Fibroblast of pulmonary artery (primary cell): ENCODE data around the gene TAPBPL.
A peak's percentile ranks its signal among the peaks of the same experiment; 100 is the strongest.

Experiments
- DNase-seq: peaks from one replicate; pipeline ENCODE4 v3.0.0-alpha.2; 2010; ENCODE audit warnings: low read depth
- H3K4me3 ChIP-seq: replicated peaks from 2 replicates; pipeline ENCODE4 v1.5.1; 2011; ENCODE audit warnings: low read depth, mild to moderate bottlenecking, control low read depth, low read length, moderate library complexity
- TF ChIP-seq, protein P1 (sequence below): IDR thresholded peaks from 2 replicates; pipeline ENCODE4 v1.5.1; 2011; ENCODE audit warnings: mild to moderate bottlenecking, control low read depth, low read length, inconsistent platforms; ENCODE audit errors: missing control alignments

TAPBPL gene, protein sequence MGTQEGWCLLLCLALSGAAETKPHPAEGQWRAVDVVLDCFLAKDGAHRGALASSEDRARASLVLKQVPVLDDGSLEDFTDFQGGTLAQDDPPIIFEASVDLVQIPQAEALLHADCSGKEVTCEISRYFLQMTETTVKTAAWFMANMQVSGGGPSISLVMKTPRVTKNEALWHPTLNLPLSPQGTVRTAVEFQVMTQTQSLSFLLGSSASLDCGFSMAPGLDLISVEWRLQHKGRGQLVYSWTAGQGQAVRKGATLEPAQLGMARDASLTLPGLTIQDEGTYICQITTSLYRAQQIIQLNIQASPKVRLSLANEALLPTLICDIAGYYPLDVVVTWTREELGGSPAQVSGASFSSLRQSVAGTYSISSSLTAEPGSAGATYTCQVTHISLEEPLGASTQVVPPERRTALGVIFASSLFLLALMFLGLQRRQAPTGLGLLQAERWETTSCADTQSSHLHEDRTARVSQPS

DNA sequence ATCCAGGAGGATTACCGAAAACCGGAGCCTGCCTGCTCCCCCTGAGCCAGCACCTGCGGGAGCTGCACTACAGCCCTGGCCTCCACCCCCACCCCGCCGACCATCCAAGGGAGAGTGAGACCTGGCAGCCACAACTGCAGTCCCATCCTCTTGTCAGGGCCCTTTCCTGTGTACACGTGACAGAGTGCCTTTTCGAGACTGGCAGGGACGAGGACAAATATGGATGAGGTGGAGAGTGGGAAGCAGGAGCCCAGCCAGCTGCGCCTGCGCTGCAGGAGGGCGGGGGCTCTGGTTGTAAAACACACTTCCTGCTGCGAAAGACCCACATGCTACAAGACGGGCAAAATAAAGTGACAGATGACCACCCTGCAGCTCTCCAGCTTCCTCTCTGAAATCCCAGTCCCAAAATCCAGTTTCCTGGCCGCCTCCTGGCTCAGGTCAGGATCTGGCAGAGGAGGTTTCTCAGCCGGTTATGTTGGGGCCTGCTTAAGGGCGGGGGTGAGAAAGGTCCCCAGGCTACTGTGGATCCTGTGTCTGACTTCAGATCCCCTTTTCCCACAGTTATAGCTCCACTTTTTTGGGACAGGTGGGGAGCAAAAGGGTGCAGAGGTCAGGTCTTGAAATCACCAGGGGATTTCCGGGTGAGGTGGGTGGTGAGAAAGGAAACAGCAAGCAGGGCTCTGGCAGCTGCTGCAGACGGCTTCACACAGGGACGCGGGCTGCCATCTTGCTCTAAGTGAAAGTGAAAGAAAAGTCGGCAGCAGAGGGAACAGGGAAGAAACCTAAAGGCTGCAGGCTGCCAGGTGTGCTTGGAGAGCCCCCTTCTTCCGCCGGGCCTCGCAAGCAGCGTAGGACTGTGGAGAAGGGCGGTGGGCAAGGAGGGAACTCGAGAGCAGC, at the start of gene TAPBPL:
Gene TAPBPL, plus strand, starts transcription at position 695 of the 897 bp plus-strand sequence. CDS start 207 bp downstream, outside the sequence.
- DNase-seq, result peak; percentile 84
- H3K4me3 ChIP-seq, result peak within 1 kb of the TSS; percentile 68
- TF ChIP-seq, protein P1, sequence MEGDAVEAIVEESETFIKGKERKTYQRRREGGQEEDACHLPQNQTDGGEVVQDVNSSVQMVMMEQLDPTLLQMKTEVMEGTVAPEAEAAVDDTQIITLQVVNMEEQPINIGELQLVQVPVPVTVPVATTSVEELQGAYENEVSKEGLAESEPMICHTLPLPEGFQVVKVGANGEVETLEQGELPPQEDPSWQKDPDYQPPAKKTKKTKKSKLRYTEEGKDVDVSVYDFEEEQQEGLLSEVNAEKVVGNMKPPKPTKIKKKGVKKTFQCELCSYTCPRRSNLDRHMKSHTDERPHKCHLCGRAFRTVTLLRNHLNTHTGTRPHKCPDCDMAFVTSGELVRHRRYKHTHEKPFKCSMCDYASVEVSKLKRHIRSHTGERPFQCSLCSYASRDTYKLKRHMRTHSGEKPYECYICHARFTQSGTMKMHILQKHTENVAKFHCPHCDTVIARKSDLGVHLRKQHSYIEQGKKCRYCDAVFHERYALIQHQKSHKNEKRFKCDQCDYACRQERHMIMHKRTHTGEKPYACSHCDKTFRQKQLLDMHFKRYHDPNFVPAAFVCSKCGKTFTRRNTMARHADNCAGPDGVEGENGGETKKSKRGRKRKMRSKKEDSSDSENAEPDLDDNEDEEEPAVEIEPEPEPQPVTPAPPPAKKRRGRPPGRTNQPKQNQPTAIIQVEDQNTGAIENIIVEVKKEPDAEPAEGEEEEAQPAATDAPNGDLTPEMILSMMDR, result no peak

DNA sequence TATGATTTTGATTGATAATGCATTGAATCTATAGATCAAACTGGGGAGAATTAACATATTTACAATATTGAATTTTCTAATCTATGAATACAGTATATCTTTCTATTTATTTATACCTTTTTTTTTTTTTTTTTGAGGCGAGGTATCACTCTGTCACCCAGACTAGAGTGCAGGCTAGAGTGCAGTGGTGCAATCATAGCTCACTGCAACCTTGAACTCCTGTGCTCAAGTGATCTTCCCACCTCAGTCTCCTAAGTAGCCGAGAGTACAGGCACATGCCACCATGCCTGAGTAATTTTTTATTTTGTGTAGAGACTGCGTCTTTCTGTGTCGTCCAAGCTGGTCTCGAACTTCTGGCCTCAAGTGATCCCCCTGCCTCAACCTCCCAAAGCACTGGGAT, 47.5 kb upstream of the TAPBPL start:
- no peak for DNase-seq
- TF ChIP-seq, protein P1, result no peak
- H3K4me3 ChIP-seq, result no peak overlapping the region

DNA sequence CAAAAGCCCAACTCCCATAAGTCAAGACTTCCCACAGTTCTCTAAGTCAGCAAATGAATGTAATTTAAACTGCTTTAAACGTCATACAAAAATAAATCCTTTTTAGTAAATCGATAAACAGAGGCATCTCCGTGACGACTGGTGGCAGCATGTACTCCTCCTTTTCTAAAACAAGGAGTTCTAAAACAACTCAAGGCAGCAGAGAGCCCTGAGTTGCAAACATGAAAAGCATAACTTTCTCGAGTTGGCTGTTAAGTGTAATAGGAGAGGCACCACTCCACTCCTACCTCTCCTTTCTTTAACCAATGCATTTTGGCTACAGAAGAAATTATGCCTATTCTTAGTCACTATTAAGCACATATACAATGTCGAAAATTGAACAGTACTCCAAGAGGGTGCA, 45.9 kb upstream of the TAPBPL start:
- no peak overlapping the region for H3K4me3 ChIP-seq
- TF ChIP-seq, protein P1, result no peak
- DNase-seq, result no peak

DNA sequence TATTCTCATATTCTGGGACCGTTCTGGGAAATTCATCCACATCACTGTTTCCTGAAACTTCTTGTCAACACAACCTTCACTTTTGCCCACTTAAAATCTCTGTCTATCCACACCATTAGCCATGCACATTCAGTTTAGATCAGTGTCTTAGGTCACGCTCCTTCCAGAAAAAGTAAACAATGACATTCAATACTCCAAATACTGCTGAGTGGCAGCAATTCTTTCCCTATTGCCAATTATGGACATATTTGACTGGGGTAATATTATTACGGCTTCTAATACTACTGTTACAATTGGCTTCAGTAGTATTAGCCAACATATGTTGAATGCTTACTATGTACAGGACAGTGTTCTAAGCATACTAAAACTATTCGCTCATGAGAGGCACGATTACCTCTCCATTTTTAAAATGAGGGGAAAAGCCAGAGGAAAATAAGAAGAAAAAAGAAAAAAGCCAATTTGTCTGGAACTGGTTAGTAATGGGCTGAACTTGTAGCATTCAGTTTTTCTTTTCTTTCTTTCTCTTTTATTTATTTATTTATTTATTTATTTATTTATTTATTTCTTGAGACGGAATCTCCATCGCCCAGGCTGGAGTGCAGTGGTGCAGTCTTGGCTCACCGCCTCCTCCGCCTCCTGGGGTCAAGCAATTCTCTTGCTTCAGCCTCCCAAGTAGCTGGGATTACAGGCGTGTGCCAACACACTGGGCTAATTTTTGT, 44.4 kb upstream of the TAPBPL start:
- DNase-seq, result no peak
- H3K4me3 ChIP-seq, result no peak overlapping the region
- TF ChIP-seq, protein P1, result no peak

DNA sequence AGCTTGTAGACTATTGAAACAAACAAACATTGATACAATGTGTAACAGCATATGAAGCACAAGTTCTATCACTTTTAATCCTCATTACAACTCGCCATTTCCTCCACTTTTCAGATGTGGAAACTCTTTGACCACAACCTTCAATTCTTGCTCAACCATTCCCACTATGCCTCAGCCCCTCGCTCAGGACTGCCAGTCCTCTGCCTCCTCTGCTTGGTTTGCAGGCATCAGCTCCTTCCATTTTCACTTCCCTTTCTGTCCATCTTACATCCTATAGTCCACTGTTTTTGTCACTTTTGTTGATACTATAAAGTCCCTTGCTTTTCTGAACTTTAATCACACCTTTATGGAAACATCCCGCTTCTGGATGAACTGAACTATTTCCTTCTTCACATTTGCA, 35.2 kb upstream of the TAPBPL start:
- DNase-seq, result no peak
- TF ChIP-seq, protein P1, result no peak
- no peak overlapping the region for H3K4me3 ChIP-seq

DNA sequence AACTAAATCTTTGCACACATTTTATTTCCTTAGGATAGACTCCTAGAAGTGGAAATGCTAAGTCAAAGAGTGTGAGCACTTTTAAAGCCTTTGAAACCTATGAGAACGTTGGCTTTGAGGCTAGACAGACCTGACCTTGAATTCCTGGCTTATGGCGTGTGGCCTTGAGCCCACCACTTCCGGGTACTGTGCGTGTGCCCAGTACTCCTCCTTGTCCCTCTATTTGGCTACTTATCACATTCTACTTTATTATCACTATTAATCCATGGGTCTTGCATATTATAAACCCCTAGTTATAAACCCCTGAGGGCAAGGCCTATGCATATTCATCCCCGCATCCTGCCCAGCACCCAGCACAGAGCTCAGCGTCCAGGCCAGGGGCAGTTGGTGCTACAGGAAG, 33.0 kb upstream of the TAPBPL start:
- TF ChIP-seq, protein P1, result no peak
- no peak overlapping the region for H3K4me3 ChIP-seq
- DNase-seq, result no peak
